CD1c-positive myeloid dendritic cell (primary cell): ENCODE data around the gene SNAI3.
A peak's percentile ranks its signal among the peaks of the same experiment; 100 is the strongest.
"Not testable (repeated sequence)": the region's sequence is repeated elsewhere in the genome, so short reads cannot be mapped to it uniquely, and the experiment has no call there.

Experiments
- DNase-seq: peaks from one replicate; pipeline ENCODE4 v3.0.0-alpha.2; 2016; ENCODE audit errors: extremely low spot score

SNAI3 gene

DNA sequence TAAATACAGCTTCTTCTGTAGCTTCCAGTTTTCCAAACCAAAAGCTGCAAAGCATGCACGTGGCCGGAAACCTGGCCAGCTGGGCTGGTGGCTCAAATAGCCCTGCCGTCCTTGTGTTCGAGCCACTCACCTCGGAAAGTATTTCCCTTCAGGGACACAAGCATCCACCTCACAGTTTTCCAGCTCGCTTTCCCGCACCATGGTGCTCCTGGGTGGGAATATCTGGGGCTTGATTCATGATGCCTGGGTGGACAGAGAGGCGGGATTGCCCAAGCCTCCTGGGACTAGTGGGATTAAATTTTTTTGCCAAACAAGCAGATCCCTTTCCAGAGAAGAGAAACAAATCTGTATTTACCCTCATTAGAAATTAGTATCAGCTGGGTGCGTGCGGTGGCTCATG, 16.3 kb downstream of the SNAI3 start:
- DNase-seq: no peak

DNA sequence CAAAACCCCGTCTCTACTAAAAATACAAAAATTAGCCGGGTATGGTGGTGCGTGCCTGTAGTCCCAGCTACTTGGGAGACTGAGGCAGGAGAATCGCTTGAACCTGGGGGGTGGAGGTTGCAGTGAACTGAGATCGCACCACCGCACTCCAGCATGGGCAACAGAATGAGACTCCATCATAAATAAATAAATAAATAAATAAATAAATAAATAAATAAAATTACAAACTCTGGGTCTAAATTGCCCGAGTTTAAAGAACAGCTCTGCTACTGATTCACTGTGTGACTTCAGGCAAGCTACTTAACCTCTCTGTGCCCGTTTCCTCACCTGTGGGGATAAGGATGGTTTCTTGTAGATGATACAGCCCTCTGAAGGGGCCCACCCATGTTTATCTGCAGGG, 16.8 kb downstream of the SNAI3 start:
- DNase-seq: not testable (repeated sequence)

DNA sequence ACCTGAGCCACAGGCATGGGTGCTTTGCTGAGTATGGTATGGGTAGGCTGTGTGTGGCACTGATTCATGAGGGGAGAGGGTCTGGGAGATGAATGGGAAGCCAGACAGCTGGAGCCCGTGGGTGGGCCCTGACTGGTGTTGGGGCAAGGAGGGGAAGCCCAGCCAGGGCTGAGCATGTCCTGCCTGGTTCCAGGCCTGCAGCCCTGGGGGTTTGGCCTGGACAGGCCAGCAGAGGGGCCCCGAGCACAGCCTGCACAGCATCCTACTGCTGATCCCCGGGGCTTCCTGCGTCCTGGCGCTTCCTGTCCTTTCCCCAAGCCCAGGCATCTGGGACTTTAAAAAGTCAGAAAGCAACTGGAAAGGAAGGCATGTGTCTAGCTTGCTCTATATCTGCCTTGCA, 18.8 kb downstream of the SNAI3 start:
- DNase-seq: no peak

DNA sequence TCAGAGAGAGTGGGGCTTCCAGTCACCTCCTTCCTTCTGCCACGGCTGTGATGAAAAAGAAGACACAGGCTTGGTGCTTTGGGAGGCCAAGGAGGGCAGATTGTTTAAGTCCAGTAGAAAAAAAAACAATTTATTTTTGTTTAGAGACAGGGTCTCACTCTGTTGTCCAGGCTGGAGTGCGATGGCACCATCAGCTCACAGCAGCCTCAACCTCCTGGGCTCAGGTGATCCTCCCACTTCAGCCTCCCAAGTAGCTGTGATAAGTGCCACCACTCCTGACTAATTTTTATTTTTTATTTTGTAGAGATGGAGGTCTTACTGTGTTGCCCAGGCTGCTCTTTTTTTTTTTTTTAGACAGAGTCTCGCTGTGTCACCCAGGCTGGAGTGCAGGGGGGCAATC, 20.7 kb downstream of the SNAI3 start:
- DNase-seq: no peak

DNA sequence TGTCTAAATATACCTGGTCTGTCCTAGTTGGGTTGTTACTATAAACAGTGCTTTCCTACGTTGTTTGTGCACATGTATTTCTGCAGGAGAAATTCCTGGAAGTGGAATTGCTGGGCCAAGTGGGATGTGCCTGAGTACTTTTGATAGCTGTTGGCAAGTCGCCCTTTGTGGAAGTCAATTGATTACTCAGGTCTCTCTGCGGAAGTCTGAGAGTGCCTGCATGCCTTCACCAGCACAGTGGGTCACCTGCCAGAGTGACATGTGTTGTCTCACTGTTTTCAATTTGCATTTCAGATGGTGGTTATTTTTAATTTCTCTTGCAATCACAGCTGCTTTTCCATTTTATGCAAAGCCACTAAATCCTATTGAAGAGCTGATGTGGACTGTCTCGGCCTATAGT, 21.2 kb downstream of the SNAI3 start:
- DNase-seq: no peak

DNA sequence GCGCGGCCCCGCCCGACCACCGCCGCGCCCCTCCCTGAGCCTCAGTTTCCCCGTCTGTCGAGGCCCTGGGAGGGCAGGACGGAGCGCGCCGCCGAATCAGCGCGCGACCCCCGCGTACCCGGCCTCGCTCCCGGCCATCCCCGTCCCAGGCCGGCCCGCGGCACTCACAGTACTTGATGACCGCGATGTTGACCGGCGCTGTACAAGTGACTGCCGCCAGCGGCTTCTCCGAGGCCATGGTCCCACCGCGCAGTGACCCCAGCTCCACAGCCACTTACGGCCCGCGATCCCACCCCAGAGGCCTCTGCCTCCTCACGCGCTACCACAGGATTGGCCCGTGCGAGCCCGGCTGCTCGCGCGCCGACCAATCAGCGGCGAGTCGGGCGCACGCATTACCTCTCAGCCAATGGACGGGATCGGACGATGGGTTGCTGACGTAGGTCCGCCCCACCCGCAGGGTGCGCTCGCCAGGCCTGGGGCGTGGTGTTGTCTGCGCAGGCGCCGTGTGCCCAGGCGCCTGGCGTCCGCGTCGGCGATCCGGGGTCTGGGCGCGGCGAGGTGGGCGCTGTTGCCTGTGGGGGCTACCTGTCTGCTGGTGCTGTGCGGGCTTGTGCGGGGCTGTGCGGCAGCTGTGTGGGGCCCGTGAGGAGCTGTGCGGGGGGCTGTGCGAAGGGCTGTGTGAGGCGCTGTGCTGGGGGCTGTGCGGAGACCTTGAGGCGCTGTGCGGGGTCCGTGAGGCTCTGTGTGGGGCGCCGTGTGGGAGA, 23.3 kb downstream of the SNAI3 start, which contains the start of gene MVD:
TSS of gene MVD (minus strand) at position 249 of the 764 bp plus-strand sequence. CDS start at position 238, 11 bp downstream.
- DNase-seq: peak; percentile 99

DNA sequence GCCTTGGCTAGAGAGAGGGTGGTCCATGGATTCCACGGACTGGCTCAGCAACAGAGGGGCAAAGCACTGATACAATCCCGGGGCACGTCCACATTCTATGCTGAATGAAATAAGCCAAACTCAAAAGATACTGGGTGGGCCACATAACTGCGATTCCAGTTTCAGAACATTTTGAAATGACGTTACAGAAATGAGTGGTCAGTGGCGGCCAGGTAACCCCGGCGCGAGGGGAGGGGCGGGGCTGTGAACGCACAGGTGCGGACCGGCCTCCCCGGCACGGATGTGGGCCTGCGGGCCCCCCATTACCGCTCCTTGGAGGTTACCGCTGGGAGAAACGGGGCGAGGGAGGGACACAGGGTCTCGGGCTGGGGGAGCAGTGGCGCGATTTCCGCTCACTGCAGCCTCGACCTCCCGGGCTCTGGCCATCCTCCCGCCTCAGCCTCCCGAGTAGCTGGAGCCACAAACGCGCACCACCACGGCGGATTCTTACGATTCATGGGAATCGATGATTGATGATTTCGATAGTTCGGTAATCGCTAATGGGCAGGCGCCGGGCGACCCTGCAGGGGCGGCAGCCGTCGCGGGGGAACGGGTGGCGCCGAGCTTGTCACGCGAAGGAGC, 24.0 kb downstream of the SNAI3 start:
- DNase-seq: no peak

DNA sequence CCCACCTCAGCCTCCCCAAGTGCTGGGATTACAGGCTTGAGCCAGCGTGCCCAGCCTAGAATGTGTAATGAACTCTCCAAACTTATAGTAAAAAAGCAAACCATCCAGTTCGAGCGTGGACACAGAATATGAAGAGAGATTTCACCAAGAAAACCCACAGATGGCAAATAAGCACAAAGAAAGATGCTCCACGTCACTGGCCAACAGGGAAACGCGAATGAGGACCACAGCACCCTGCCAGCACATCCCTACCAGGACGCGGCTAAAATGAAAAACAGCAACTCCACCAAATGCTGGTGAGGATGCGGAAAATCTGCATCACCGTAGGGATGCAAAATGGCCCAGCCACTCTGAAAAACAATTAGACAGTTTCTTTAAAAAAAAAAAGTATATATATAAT, 24.8 kb downstream of the SNAI3 start:
- no peak for DNase-seq

DNA sequence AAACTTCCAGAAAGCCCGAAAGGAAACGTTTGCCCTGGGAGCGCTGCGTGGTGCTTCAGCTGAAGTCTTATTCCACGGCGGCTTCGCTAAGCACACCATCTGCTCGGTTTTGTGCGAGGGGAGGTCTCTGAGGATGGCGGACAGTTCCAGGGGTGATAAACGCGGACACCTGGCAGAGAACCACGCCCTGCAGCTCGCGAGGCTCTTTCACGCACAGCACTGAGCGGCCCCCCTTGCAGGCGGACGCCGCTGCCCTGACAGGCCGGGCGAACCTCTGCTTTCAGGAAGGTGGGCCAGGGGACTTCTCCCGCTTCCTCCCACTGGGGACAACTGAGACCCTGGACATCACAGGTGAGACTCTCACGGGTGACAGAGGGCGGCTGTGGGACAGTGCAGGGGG, 27.1 kb downstream of the SNAI3 start:
- DNase-seq: no peak

DNA sequence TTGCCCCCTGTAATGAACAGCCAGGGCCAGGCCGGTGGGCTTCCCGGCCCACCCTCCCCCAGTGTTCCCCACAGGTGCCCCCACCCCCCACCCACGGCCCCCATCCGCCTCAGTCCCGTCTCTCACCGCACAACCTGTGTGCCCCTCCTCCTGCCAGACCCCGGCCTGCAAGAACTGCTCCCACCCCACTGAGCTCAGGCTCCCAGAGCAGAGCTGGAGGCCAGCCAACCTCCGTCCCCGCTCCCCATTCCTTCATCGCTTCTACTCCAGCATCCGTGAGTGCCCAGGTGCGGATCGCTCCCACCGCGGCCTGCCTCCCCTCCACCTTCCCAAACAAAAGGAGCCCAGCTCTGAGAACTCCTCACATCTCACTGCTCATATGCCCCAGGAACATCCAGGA, 27.6 kb downstream of the SNAI3 start:
- DNase-seq: no peak

DNA sequence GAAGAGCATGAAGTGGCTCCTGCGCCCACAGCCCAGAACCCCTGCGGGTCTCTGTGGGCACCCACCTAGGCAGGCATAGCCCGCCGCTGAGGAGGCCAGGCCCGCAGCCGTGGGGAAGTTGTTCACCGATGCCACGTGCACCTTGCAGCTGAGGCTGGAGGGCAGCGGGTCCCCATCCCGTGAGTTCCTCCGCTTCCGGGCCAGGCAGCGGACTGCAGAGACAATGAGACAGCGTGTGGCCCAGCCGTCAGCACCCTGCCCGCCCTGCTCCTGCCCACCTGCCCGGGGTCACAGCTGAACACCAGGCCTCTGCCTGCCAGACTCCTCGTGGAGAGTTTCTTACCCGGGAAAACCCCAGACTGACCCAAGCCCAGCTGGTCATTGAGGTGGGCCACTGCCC, 28.9 kb downstream of the SNAI3 start:
- DNase-seq: no peak

DNA sequence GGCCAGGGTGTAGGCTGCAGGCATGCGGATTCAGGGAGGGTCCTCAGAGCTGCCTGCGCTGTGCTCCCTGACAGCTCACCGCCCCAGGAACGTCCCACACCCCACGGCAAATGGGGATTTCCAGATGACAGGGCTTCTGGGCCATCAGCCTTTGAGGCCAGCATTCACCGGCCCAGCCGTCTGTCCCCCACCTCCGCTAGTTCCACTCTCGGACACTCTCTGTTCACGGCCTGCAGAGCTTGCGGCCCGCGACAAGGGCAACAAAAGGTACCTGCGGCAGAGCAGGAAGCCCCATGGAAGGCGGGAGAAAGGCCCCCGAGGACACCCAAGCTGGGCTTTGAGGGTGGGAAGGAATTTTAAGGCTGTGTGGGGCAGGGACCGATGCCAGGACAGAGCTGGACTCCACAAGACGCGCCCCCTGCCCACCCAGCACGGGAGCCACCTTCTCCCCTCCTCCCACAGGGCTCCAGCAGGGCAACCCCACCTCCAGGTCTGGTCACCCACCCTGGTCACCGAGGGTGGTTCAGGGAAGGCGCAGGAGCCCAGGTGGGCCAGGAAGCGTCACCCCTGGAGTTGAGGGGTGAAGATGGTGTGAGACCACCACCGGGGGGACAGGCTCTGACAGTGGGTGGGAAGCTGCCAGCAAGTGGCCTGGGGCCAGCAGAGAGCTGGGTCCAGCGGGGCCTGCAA, 29.9 kb downstream of the SNAI3 start:
- no peak for DNase-seq

DNA sequence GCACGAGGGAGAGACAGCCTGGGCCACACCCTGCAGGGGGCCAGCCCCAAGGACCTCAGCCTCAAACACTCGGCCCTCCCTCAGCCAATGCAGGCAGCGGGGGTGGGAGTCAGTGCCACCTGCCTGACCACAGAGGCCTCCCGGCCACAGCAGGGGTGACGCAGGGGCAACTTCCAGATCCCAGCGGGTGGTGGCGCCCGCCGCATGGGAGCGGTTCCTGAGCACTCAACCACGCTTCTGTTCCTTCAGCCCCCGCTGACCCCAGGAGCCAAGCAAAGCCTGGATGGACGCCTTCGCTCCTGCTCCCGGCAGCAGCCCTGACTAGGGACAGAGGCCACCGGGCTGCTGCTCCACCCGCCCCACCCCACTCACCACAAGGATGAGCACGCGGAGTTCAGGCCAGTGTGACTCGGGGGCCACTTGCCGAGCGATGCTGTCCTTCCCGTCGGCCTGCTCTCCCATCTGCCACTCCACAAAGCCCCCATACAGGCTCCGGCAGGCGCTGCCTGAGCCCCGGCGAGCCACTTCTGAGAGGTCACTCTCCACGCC, 30.5 kb downstream of the SNAI3 start:
- no peak for DNase-seq

DNA sequence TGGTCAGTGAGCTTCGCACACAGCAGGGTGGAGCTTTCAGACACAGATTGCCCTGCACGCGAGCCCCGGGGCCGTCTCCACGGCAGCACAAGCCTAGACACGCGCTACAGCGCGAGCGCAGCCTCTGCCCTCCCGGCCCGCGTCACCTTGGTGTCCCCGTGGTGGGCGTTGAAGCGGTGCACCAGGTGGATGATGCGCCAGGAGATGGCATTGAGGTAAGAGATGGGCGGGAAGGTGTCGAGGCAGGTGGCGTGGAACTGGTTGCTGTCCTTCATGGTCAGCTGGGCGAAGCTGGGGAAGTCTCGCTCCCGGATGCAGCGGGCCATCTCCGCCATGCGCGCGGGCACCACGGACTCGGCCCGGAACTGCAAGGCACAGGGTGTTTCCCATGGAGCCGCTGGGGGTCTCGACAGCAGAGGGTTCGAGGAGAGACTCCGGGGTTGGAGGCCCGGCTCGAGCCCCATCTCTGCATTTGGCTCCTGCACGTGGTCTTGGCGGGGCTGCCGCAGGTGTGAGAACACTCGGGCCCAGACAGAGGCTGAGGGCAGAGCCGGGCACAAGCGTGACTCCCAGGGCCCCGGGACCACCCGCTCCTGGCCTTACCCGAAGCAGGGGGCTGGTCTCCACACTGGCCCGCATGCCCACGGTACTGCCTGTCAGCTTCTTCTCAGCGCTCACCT, 31.1 kb downstream of the SNAI3 start:
- no peak for DNase-seq

DNA sequence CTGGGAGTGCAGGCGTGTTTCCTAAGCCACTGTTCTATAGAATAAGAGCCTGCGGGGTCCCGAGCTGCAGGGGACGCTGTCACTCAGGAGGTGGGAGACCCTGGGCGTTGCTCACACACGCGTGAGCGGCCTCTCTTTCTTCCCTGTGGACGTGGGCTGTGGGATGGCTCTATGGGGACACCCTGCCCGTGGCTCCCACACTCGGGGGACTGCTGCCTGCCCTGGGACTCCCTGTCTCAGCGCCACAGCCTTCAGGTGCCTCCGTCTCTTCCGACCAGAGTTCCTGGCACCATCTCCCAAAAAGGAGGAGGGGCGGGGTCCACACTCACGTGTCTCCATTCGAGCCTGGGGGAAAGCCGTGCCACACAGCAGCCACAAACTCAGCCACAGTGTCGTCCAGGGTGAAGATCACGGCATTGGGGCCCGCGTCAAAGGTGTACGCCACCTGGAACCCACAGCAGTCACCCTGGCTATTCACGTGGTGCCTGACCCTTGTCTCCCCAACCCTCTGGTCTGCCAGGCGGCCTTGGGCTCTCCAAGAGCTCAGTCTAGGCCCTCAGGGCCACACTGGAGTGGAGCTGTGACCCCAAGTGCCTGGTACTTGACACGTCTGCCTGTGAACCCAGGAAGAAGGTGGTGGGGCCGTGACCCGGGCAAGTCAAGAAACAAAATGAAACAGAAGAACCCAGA, 31.8 kb downstream of the SNAI3 start:
- DNase-seq: no peak

DNA sequence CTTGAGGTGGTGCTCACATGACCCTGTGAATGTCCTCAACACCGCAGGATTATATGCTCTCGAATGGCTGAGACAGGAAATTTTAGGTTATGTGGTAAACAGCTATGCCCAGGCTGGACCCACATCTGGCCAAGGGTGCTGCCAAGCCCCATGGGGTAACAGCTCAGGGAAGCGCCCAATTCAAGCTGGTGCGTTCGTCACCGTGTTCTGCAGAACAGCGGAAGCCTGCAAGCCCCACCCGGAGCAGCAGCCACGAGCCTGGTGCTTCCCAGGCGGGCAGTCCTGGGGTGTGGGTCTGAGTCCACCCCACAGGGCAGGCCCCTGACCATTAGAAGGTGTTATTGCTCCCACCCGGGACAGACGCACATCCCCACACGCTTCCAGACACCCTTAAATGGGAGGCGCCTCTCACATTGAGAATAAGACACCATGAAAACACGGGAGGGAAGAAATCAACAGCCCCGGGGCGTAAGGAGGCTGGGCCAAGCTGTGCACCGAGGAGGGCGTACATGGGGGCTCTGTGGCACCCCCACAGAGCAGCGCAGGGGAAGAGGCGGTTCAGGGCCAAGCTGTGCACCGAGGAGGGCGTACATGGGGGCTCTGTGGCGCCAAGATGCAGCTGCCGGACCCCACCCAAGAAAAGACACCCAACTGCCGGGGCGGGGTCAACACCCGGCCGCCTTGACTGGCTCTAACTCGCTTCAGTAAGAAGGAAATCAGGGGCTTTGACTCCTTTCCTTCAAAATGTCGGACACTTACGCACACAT, 32.5 kb downstream of the SNAI3 start:
- no peak for DNase-seq

DNA sequence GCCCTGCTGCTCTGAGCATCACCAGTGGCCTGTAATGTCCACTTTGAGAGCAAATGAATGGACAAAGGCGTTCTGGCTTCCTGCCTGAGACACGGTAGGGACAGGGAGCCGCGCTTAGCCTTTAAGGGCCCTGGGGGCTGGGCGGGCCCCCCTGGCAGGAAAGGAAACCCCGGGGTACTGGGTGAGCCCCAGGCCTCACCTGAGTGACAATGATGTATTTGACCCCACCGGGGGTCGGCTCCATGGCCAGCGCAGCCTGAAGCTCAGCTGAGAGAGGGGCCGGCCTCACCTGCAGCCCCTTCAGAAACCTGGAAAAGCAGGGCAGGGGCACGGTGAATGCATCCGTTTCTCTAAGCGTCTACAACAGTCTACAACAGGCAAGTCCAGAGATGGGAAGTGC, 33.2 kb downstream of the SNAI3 start:
- DNase-seq: no peak

DNA sequence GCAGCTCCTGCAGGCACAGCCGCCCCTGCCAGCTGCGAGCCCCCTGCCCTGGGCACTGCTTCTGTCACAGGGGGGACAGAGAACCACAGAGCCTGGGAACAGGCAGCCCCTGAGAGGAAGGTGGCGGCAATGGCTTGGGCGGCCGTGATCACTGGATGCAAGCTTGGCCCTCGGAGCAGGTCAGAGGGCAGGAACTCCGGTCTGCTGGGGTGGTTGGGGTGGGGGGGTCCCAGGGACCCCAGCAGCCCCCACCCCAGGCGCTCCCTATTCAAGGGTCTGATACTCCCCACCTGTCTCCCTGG, 33.6 kb downstream of the SNAI3 start:
- no peak for DNase-seq

DNA sequence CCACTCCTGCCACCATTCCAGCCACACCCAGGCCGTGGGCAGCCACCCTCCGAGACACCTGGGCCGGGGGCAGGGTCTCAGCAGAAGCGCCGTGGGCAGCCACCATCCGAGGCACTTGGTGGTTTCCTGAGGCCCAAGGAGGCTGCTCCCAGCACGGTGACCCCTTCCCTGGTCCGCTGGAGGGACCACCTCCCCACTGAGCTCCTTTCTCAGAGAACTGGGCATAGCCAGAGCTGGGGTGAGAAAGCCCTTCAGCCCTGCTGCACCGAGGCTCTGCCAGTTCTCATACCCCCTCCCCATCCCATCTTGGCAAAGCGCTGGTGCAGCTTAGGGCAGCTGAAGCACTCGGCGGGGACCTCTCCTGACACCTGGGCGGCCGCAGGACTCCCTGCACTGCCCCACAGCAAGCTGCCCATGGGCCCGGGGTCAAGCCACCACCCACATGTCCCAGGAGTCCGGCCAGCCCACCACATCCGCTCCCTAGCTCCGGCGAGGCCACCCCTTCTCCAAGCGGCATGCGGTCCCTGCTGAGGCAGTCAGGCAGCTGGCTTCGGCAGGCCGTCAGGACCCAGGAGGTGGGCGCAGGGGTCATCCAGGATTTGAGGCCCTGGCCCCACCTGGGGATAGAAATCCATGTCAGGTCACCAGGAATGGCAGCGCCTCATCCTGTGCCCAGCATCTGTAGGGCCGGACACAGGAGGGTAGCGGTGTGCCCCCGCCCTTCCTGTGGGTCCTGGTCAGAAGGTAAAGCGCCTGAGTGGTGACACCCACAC, 34.1 kb downstream of the SNAI3 start:
- DNase-seq: no peak
